ENCODE results near the gene DIS3L2.

The DIS3L2 gene

DNA sequence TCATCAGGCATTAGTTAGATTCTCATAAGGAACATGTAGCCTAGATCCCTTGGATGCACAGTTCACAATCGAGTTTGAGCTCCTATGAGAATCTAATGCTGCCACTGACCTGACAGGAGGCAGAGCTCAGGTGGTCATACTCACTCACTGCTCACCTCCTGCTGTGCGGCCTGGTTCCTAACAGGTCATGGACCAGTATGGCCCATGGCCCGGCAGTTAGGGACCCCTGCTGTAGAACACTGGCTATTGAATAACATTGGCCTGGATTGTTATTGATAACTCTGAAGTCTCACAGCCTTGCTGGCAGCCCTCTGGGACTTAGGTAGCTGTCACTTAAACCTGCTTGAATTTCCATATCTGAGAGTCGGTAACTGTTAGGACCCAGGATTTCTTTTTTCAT lies 302.6 kb downstream of the DIS3L2 start:
- no peak for DNase-seq (ENCODE audit: low read depth in 2 of 2)

DNA sequence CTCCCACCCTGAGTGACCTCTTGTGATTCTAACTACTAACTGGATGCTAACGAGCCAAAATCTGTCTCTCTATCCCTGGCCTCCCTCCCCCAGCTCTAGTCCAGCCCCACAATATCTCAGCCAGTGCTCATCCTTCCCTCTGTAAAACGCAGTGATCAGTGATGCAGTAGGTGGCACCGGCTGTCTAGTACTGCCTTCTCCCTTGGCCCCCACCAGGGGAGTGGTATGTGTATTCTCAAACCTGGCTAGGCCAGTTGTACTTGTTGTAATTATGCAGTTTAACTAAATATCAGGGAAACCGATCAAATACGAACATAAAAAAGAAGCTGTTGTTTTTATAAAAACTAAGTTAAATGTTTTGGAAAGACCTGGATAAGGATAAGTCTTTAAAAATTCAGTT lies 303.8 kb downstream of the DIS3L2 start:
- DNase-seq (ENCODE audit: low read depth in 2 of 2) = no peak

GRCh38 chr2:232268636-232269165 lies 307.2 kb downstream of the DIS3L2 start:
- DNase-seq (ENCODE audit: low read depth in 2 of 2) = no peak

DNA sequence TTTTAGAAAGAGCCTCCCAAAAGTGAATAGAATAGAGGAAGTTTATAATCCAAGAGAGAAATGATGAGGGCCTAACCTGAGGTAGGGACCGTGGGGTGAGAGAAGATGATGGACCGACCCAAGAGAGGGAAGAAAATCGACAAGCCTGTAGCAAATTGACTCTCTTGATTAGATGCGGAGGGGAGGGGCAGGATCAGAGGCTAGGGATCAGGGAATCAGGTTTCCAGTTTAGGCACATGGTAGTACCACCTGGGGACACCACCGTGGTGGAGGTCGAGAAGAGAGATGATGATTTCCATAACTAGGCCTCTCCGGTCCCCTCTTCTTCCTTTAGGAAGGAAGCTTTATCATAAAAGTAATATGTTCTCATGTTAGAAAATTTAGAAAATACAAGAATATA lies 308.4 kb downstream of the DIS3L2 start:
- no peak for DNase-seq (ENCODE audit: low read depth in 2 of 2)

DNA sequence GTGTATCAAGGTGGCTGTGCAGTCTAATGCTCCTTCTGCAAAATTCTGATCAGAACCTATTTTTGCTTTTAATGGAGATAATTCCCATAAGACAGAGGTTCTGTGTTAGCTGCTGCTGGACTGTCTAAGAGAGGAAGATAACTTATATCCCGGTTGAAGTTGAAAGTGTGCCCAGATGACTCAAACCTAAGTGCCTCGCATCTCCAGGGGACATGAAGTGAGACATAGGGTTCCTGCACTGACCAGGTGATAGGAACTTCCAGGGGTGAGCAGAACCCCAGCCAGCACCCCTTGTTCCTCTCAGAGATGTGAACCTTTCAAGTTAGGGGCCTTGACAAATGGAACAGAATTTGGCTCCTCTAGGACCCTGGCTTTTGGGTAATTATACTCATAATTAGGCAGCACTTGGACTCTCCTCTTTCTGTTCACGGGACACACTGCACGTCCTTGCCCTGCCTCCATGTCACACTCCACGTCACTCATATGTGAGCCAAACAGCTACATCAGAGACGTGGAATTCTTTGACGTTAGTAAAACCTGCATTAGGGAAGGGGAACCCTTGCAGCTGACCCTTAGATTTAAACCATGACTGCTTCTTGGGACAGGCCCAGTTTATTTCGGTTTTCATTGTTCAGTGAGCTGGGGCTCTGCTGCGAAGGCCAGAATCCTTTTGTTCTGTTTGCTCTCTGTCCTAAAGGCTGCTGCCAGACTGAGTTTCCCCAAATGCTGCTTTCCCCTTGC lies 312.6 kb downstream of the DIS3L2 start:
- no peak for DNase-seq (ENCODE audit: low read depth in 2 of 2)

DNA sequence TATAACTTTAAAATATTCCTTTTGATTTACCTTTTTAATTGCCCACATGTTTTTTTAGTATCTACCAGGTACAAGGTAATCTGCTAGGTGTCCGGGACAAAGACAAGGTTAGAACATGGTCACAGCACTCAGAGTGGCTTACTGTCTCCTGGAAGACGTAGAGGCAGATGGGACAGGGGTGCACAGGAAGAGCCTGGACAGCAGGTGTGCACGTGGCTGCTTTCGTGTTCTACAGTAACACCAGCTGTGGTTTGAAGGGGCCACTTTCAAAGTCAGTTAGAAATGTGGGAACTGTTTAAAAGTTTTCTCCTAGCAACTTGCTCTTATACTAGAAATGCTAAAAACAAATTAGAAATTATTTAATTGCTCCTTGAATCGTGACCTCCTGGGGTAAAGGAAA lies 314.2 kb downstream of the DIS3L2 start:
- DNase-seq (ENCODE audit: low read depth in 2 of 2) = no peak

GRCh38 chr2:232276084-232276732 lies 314.7 kb downstream of the DIS3L2 start:
- no peak for DNase-seq (ENCODE audit: low read depth in 2 of 2)

DNA sequence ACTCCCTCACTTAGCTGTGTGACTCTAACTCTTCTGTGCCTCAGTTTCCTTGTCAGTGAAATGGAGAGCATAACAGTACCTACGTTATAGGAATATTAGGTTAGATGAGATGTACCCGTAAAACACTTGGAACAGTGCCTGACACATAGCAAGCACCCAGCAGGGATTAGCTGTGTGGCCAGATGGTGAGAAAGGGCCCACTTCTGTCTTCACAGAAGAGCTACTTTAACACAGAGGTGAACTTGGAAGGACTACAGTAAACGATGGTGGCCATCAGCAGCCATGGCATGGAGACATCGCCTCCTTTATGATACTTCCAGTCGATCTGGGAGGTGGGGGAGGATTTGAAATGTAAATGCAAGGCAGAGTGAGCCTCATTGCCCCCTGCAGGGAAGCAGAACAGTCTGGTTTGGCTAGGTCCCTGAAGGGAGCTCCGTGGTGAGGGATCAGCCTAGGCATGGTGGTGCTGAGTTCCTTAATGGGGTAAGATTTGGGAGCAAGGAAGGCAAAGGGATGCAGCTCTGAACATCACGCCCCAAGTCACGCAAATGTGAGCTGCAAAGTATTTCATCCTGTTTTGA lies 315.3 kb downstream of the DIS3L2 start:
- DNase-seq (ENCODE audit: low read depth in 2 of 2) = no peak

DNA sequence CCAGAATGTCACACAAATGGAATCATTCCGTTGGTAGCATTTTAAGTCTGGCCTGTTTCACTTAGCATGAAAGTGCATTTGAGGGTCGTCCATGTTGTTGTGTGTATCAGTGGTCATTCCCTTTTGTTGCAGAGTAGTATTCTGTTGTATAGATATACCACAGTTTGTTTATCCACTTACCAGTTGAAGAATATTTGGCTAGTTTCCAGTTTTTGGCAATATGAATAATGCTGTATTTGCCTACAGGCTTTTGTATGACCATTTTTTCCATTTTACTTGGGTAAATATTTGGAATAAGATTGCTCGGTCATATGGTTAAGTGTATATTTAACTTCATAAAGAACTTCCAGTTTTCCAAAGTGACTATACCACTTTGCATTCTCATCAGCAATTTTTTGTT lies 317.0 kb downstream of the DIS3L2 start:
- no peak for DNase-seq (ENCODE audit: low read depth in 2 of 2)

DNA sequence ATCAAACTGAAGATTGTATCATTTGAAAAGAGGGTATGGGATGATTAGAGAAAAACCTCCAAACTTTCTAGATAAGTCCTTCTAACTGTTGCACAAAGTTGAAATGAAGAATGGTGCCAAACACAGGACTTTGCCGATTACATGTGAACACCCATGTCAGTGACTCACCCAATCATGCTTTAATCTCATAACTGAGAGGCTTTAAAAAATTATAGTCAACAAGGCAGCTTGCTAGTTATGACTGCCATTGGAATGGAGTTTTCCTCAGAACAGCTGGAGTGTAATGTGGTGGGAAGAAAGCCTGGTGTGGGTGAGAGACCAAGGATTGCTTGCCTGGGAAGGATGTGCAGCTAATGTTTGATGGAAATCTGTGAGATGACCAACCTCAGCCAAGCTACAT lies 318.8 kb downstream of the DIS3L2 start:
- DNase-seq (ENCODE audit: low read depth in 2 of 2) = no peak

DNA sequence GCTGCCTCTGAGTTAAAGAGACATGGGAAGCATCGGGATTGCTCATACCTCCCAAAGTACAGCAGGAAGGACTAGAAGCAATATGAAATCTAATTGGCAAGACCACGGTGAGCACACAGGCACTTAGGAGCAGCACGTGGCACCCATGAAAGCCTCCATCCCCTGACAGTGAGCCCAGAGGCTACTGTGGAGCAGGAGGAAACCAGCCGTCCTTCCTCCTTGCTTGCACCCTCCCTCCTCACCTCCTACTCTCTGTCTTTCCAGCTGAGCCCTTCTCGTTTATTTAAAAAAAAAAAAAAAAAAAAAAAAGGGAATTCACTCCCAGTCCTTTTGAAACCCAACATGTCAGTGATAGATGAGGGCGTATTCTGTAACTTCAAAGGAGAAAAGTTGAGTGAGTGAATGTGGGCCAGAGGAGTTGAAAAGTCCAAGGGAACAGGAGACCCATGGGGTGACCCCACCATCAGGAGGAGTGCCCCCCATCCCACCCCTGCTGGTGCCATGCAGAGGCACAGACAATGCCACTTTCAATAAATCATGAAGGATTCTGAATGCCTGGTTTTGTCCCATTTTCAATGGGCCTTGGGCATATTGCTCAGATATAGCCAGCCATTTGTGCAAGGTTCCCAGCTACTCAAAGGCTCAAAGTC lies 320.5 kb downstream of the DIS3L2 start:
- DNase-seq (ENCODE audit: low read depth in 2 of 2) = no peak

GRCh38 chr2:232282508-232283055 lies 321.1 kb downstream of the DIS3L2 start:
- no peak for DNase-seq (ENCODE audit: low read depth in 2 of 2)

- DNase-seq (ENCODE audit: low read depth in 2 of 2) = no peak
These were observed 324.7 kb downstream of the DIS3L2 start for GRCh38 chr2:232286001-232286868.

DNA sequence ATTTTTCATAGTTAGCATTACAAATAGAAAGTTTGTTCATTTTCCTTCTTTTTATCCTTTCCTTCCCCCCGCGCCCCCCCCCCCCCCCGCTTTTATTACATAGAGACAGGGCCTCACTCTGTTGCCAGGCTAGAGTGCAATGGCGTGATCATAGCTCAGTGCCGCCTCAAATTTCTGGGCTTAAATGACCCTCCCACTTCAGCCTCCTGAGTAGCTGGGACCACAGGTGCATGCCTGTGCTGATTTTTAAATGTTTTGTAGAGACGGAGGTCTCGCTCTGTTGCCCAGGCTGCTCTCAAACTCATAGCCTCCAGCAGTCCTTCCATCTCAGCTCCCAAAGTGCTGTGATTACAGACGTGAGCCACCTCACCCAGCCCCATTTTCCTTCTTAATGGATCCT lies 325.8 kb downstream of the DIS3L2 start:
- DNase-seq (ENCODE audit: low read depth in 2 of 2) = no peak

DNA sequence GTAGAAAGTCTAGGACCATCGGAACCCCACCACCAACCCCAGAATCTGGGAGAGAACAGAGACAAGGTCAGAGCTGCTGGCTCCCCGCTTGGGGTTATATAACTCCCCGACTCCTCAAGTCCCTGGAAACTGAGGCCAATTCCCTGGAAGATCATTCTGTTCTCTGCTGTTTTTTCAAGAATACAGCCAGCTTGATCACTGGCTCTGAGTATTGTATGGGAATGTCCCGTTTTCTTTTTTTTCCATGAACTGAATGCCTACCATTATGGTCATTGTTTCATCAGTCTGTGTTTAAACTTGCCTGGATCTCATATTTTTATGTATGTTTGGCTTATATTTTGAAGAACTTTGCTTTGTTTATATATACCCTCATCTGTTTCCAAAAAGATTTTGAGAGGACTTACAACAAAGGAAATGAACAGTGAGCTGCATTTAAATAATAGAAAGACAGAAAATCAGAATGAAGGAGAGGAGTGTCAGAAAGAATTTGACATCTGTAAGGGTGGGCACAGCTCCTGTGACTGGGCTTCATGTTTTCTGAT lies 327.0 kb downstream of the DIS3L2 start:
- DNase-seq (ENCODE audit: low read depth in 2 of 2) = no peak

DNA sequence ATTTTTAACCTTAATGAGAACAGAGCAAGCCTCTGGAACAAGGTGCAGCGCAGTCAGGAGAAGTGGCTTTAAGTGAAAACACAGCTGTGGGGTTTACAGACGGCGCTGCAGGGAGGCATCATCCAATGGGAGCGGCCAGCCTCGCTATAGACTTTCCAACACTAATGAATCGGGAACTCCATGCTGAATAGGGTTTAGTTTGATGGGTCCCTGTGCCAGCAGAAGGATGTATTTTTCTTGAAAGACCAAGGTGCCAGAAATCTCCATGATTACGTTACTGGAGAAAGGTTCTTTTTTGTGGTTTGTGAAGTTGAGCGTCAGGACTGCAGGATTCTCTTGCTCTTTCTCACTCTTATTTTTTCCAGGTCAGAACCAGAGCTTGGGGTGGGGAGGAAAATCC lies 329.2 kb downstream of the DIS3L2 start:
- no peak for DNase-seq (ENCODE audit: low read depth in 2 of 2)

DNA sequence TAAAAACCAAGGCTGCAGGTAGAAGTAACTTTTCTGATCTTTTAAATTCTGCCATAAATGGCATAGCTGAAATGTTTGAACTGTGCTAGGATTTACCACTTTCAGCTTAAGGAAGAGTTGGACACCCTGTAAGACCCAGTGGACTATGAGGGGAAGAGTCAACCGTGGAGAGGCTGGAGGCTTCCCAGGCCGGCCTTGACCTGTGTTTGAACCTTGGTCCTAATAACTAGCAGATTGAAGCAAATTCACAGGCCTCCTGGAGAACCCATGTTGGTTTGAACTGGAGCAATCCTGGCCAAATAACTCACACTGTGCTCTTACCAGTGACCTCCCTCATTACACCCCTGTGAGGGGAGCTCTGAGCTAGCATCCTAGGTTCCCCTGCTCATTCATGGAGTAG lies 329.8 kb downstream of the DIS3L2 start:
- DNase-seq (ENCODE audit: low read depth in 2 of 2) = no peak

DNA sequence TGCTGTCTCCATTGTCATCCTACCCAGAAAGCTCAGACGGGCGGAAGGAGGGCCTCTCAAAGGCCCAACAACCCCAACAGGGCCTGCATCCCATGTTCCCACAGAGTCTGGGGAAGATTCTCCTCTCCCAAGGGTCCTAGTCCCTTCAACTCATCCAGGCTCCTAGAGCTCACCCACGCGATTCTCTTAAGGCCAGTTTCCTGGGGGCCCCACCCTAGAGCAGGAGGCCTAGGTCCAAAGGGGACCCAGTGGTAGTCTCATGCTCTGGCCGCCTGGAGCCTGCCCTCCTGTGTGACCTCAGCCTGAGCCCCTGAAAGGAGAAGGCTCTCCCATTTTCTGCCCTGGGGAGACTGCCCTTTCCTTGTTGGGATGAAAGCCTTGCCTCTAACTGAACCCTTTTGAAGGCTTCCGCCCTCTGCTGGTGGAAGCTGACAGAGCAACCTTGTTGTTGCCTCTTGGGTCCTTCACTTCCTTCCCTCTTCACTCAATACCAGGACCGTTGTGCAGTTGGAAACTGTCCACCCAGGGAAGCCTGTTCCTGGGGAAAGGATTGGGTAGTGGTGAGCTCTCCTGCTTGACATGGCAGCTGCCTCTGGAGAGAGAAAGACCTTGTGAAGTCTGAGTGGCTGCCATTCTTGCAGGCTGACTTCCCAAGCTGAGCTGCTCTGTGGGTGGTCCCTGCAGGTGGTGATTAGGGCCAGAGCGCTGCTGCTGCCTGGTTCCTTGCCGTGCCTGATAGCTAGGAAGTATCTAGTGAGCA lies 331.1 kb downstream of the DIS3L2 start:
- no peak for DNase-seq (ENCODE audit: low read depth in 2 of 2)

- no peak for DNase-seq (ENCODE audit: low read depth in 2 of 2)
These were observed 331.7 kb downstream of the DIS3L2 start for GRCh38 chr2:232293191-232293590.

- no peak for DNase-seq (ENCODE audit: low read depth in 2 of 2)
These were observed 334.5 kb downstream of the DIS3L2 start for GRCh38 chr2:232295971-232296370.

Data from stimulated activated CD8-positive, alpha-beta memory T cell treated with anti-CD3 and anti-CD28 coated beads, Interleukin-7, amount 100 ng/mL, for 4 hours (primary cell).